GOT3 (cell line): ENCODE results near the gene GJB4.
"Not testable (repeated sequence)": the region's sequence is repeated elsewhere in the genome, so short reads cannot be mapped to it uniquely, and the experiment has no call there.

Source experiments
- DNase-seq: peaks from one replicate; lab custom pipeline; 2025; ENCODE audit warnings: mixed read lengths; lab: John Stamatoyannopoulos, UW

Gene GJB4

DNA sequence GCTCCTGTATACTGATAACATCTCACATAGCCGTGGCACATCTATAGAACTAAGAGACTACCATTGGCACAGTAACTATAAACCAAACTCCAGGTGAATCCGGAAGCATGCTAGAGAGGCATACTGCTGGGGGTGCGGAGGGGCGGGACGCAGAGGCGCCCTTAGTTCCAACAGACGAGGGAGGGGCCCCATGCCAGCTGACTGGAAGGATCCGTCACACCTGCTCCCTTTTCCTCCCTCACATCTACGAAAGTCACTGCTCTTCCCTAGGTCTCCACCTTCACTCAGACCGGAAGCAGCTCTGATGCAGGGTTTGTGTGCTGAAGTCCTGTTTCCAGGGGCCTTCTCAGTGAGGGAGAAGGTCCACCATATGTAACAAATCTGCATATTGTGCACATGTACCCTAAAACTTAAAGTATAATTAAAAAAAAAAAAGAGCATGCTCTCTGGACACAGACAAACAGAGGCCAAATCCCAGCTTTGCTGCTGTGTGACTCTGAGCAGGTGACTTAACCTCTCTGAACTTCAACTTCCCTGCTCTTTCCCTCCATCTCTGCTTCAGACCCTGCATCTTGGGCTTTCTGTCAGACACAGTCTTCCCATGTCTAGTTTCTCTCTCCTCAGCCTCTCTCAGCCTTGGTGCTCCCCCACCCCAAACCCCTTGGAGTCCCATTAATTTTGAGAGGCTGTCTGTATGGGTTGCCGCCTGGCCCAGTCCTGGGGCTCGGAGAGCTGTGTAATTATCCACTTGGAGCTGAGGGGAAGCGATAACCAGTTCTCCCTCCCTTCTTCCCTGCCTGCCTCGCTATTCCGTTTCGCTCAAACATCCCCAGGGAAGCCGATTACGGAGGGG lies 12.5 kb upstream of the GJB4 start:
- no peak for DNase-seq

- no peak for DNase-seq
Observed at GRCh38 chr1:34747638-34747941, 11.9 kb upstream of the GJB4 start.

DNA sequence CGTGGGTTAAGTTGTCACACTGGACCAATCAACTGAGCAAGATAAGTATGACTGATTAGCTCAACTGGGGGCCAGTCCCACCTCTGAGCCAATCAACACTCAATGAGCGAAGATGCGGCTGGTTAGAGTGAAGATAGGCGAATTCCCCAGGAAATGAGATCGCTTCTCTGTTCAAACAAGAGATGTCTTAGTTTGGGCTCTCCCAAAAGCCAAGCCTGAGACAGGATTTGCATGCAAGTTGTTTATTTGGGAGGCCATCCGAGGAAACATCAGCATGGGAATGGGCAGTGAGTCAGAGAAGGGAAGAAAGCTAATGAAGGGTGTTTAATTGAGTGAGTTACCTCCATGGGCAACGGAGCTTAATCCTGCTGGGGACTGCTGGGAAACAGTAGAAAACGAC lies 9.5 kb upstream of the GJB4 start:
- no peak for DNase-seq

- no peak for DNase-seq
Observed at GRCh38 chr1:34750610-34751009, 8.9 kb upstream of the GJB4 start.

DNA sequence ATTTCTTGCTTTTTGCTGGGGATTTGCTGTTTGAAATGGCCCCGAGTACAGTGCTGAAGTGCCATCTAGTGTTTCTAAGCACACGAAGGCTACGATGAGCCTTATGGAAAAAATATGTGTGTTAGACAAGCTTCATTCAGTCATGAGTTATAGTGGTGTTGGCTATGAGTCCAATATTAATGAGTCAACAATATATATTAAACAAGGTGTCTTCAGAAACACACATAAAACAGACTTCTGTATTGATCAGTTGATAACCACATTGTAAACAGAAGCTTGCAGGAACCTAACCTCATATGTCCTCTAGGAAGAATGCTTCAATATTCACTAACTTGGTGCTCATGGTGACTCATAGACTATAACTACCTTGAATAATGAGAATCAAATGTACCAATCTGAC lies 6.4 kb upstream of the GJB4 start:
- DNase-seq = no peak

GRCh38 chr1:34754964-34755637 lies 4.4 kb upstream of the GJB4 start, which contains the start of gene GJB5:
GJB5 (plus strand) TSS chr1:34755047; CDS start chr1:34757331, 2,284 bp downstream.
- no peak for DNase-seq

DNA sequence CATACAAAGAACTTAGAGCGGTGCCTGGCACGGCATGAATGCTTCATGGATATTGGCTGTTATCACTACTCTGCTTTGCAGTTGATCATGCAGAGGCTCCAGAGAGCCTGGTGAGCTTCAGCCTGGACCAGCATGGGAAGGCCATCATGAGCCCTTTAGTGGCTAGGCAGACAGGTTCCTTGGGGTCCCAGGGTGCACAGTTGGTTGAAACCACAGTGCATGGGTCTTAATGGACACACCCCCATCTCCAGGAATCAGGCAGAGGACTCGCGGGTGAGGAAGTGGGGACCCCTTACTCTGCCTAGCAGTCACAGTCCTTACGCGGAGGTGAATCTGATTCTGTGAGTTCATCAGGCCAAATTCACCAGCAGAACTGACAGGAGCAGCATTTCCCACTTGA lies 3.6 kb upstream of the GJB4 start:
- DNase-seq = no peak

GRCh38 chr1:34757386-34757785 lies 2.2 kb upstream of the GJB4 start:
- no peak for DNase-seq

- DNase-seq = no peak
Observed at GRCh38 chr1:34758751-34759150, 789 bp upstream of the GJB4 start.

- no peak for DNase-seq
Observed at GRCh38 chr1:34761176-34761761, 1.7 kb downstream of the GJB4 start.

- no peak for DNase-seq
Observed at GRCh38 chr1:34761776-34762307, 2.3 kb downstream of the GJB4 start.

- no peak for DNase-seq
Observed at GRCh38 chr1:34762474-34763141, 3.1 kb downstream of the GJB4 start.

GRCh38 chr1:34763142-34763781 lies 3.7 kb downstream of the GJB4 start:
- DNase-seq = no peak

DNA sequence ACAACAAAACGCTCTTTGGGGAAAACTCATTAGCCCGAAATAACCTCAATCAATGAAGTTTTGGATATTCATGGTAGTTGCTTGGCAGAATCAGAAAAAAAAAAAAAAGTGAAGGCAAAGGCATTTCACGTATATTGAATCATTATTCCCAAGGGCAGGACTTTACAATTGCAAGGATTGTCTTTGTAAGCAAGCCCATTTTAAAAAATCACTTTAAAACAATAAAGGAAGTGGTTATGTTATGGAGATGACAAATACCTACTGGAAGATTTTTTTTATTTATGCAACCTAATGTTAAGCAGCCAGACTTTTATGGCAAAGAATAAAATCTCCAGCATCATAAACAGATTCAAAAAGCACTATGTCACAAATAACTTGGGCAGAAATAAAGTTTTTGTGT lies 9.3 kb downstream of the GJB4 start:
- no peak for DNase-seq

- no peak for DNase-seq
Observed at GRCh38 chr1:34770891-34771504, 11.5 kb downstream of the GJB4 start.

DNA sequence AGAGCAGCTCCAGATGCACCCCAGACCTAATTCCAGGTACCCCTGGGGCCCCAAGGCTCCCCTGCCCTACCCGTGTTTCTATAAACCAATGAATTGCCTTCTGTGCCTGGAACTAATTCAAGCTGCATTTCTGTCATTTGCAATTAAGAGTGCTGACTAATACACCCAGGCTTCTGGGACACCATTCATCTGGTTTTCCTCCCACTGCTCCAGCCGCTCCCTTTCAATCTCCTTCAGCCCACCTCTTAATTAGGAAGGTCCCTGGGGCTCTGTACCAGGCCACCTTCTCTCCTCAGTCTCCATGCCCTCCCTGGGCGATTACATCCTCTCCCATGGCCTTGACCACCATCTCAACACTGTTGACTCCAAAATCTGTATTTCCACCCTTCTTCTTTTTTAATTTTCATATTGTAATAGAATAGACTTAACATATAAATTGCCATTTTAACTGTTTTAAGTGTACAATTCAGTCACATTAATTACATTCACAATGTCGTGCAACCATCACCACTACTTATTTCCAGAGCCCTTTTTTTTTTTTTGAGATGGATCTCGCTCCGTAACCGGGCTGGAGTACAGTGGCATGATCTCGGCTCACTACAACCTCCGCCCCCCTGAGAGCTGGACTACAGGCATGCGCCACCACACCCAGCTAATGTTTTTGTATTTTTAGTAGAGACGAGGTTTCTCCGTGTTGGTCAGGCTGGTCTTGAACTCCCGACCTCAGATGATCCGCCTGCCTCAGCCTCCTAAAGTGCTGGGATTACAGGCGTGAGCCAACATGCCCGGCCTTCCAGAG lies 12.2 kb downstream of the GJB4 start:
- DNase-seq = no peak

GRCh38 chr1:34773114-34773513 lies 13.6 kb downstream of the GJB4 start:
- not testable (repeated sequence) for DNase-seq

- DNase-seq = no peak
Observed at GRCh38 chr1:34774957-34775356, 15.4 kb downstream of the GJB4 start.

DNA sequence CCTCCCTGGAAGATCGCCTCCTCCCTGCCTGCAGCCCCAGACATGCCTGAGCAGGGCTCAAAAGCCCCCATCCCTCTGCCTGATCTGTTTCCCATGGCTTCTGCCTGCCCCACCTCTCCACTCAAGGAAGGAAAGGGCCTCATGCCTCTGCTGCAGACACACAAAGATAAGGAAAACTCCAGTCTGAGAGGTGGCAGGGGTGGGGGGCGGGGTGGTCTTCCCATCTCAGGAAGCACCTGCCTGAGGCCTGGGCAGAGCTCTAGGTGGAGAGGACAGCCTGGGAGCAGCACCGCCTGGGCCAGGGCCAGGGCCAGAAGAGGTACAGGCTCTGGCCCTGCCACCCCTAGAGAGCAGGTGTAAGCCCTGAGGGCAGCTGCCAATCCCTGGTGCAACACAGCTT lies 17.4 kb downstream of the GJB4 start:
- no peak for DNase-seq

GRCh38 chr1:34777519-34778321 lies 18.2 kb downstream of the GJB4 start:
- no peak for DNase-seq
